CD14-positive monocyte (primary cell): Measurements from ENCODE around the gene TMEM14A. TPM values are rescaled to one million over a fixed set of nuclear protein-coding genes. Genes with fewer than 3 reads are reported as not detected.
A peak's percentile ranks its signal among the peaks of the same experiment; 100 is the strongest.

Experiments
- DNase-seq, 3 donors: peaks; one replicate each; pipeline ENCODE4 v3.0.0-alpha.2; 2011 to 2022
- H2AFZ ChIP-seq: 2 replicates; pipeline ENCODE4 v1.6.0; 2012; ENCODE audit warnings: mild to moderate bottlenecking, low read depth, low read length, inconsistent platforms; ENCODE audit not compliant: insufficient read depth, poor library complexity, severe bottlenecking
- H3K27ac ChIP-seq, 2 donors: 1 replicate in 1 of 2; 2 replicates in 1 of 2; pipeline ENCODE4 v1.5.1; 2012 to 2013; ENCODE audit warnings: low read length in 2 of 2, control low read depth in 1 of 2, inconsistent platforms in 1 of 2, low read depth in 1 of 2, mild to moderate bottlenecking in 1 of 2
- H3K27me3 ChIP-seq, 2 donors: one replicate each; pipeline versions ENCODE4 v1.6.0 to v1.6.1; 2011 to 2013; ENCODE audit warnings: low read length in 2 of 2; ENCODE audit not compliant: control insufficient read depth in 2 of 2, insufficient read depth in 2 of 2
- H3K36me3 ChIP-seq, 2 donors: replicated peaks in 1 of 2; 1 replicate in 1 of 2; 2 replicates in 1 of 2; pipeline versions ENCODE4 v1.5.1 to v1.6.1; 2012 to 2013; ENCODE audit warnings: low read length in 2 of 2, control low read depth in 1 of 2, inconsistent platforms in 1 of 2, mild to moderate bottlenecking in 1 of 2; ENCODE audit not compliant: insufficient read depth in 2 of 2, control insufficient read depth in 1 of 2
- H3K4me1 ChIP-seq, 2 donors: 1 replicate in 1 of 2; 2 replicates in 1 of 2; pipeline versions ENCODE4 v1.5.1 to v1.6.1; 2012 to 2013; ENCODE audit warnings: low read length in 2 of 2, control low read depth in 1 of 2, inconsistent platforms in 1 of 2, mild to moderate bottlenecking in 1 of 2, moderate library complexity in 1 of 2; ENCODE audit not compliant: insufficient read depth in 2 of 2, control insufficient read depth in 1 of 2
- H3K4me2 ChIP-seq: replicated peaks from 2 replicates; pipeline ENCODE3; 2012; ENCODE audit warnings: low read length, moderate library complexity, mild to moderate bottlenecking; ENCODE audit not compliant: poor library complexity, severe bottlenecking; ENCODE audit errors: extremely low read depth
- H3K4me3 ChIP-seq, 3 experiments: fragments of 200-600 bp in 1 of 3; sonication (generic) in 1 of 3; replicated peaks in 1 of 3; 1 replicate in 2 of 3; 2 replicates in 1 of 3; pipeline ENCODE4 v1.5.1; 2011 to 2013; ENCODE audit warnings: low read length in 3 of 3, mild to moderate bottlenecking in 3 of 3, control low read depth in 2 of 3, low read depth in 2 of 3, inconsistent platforms in 1 of 3, moderate library complexity in 1 of 3
- H3K79me2 ChIP-seq: 2 replicates; pipeline ENCODE4 v1.6.0; 2012; ENCODE audit warnings: mild to moderate bottlenecking, control low read depth, inconsistent platforms, low read length, moderate library complexity; ENCODE audit not compliant: insufficient read depth
- H3K9ac ChIP-seq: 2 replicates; pipeline ENCODE4 v1.6.0; 2017; ENCODE audit warnings: low read length, mild to moderate bottlenecking; ENCODE audit not compliant: insufficient read depth, poor library complexity, severe bottlenecking
- H3K9me3 ChIP-seq, 2 donors: replicated peaks in 1 of 2; 1 replicate in 1 of 2; 2 replicates in 1 of 2; pipeline versions ENCODE4 v1.5.1 to v1.6.1; 2012 to 2013; ENCODE audit warnings: low read length in 2 of 2, control low read depth in 1 of 2; ENCODE audit not compliant: control insufficient read depth in 1 of 2, insufficient read depth in 1 of 2
- H4K20me1 ChIP-seq: 2 replicates; pipeline ENCODE4 v1.6.0; 2012; ENCODE audit warnings: mild to moderate bottlenecking, low read length, control low read depth, moderate library complexity; ENCODE audit not compliant: insufficient read depth
- H3K27ac Mint-ChIP-seq, 7 donors: one replicate each; pipeline ENCODE4 v1.8.0; 2020; ENCODE audit warnings: mild to moderate bottlenecking in 7 of 7, mixed read lengths in 7 of 7, moderate library complexity in 6 of 7, inconsistent platforms in 2 of 7
- H3K27me3 Mint-ChIP-seq, 3 donors: one replicate each; pipeline ENCODE4 v1.8.0; 2021 to 2022; ENCODE audit warnings: low read depth in 3 of 3, mild to moderate bottlenecking in 3 of 3, mixed read lengths in 3 of 3, moderate library complexity in 3 of 3, inconsistent platforms in 1 of 3
- H3K36me3 Mint-ChIP-seq, 2 donors: one replicate each; pipeline ENCODE4 v1.8.0; 2020; ENCODE audit warnings: mixed read lengths in 2 of 2, inconsistent platforms in 1 of 2, mild to moderate bottlenecking in 1 of 2
- H3K4me1 Mint-ChIP-seq: one replicate; pipeline ENCODE4 v1.8.0; 2020; ENCODE audit warnings: mild to moderate bottlenecking, mixed read lengths
- H3K4me3 Mint-ChIP-seq, 2 donors: one replicate each; pipeline ENCODE4 v1.8.0; 2020; ENCODE audit warnings: mild to moderate bottlenecking in 2 of 2, mixed read lengths in 2 of 2, moderate library complexity in 1 of 2
- H3K9me3 Mint-ChIP-seq, 7 donors: one replicate each; pipeline ENCODE4 v1.8.0; 2020 to 2022; ENCODE audit warnings: mixed read lengths in 7 of 7, mild to moderate bottlenecking in 6 of 7, moderate library complexity in 6 of 7, inconsistent platforms in 2 of 7
- CTCF ChIP-seq: fragments of 200-600 bp; IDR thresholded peaks from one replicate; pipeline ENCODE4 v1.8.0; 2022; ENCODE audit warnings: antibody characterized with exemption, mild to moderate bottlenecking
- WGBS: methylation state at CpG from one replicate; pipeline ENCODE4 v1.1.5; 2013; ENCODE audit warnings: missing lambda C conversion rate; ENCODE audit not compliant: insufficient coverage; 5-methylcytosine and 5-hydroxymethylcytosine counted together
- intact Hi-C, 2 donors: fragments of 100-400 bp; cut with micrococcal nuclease; formaldehyde crosslinking; loops; one replicate each; pipeline versions ENCODE4 v1.15.0 to v1.15.1; 2023
- polyA plus RNA-seq, 3 donors: library from polyadenylated mRNA; depleted of rRNA in 1 of 3; unstranded in 2 of 3; stranded (reverse) in 1 of 3; fragments of 300-500 nt in 2 of 3; fragments of >200 nt in 1 of 3; fragmentation: Illumina TruSeq in 2 of 3; gene quantifications; 1 replicate in 2 of 3; 2 replicates in 1 of 3; pipeline ENCODE4 v1.2.3, GENCODE V29; 2012 to 2021

TMEM14A gene
- polyA plus RNA-seq, 3 donors = 0.08 to 0.23 (median 0.20) TPM

GRCh38 chr6:52663936-52664185, 7.1 kb upstream of the TMEM14A start:
- intact Hi-C loops = loop anchor here (1.0 to 10.0 kb wide), 4 partner anchors 89 to 359 kb away; partner anchors contain the start of gene TRAM2 (in 2 of the 2)
- Histone ChIP-seq H3K27ac (no peak overlapping the region), H3K27me3 (peaks cover 11 to 27% of the 10 kb centered on the region in 2 donors), H2AFZ (peak overlapping the region; percentile 89), H4K20me1 (no peaks in the 10 kb centered on the region), H3K4me1 (peaks cover 21 to 35% of the 10 kb centered on the region in 2 donors), H3K4me2 (peak overlapping the region; percentile 92), H3K79me2 (no peaks in the 10 kb centered on the region), H3K9me3 (no peaks in the 10 kb centered on the region), H3K36me3 (no peaks in the 10 kb centered on the region), H3K4me3 (peak overlapping the region; percentile 20 to 79 (median 34)), H3K9ac (peak overlapping the region; percentile 43)
- TF ChIP-seq CTCF = peak; percentile 68
- Mint-ChIP-seq H3K27ac (no peak overlapping the region), H3K9me3 (no peaks in the 10 kb centered on the region), H3K36me3 (no peaks in the 10 kb centered on the region), H3K4me3 (no peak overlapping the region), H3K4me1 (peaks cover 14% of the 10 kb centered on the region), H3K27me3 (peaks cover 0 to 10% (median 3%) of the 10 kb centered on the region in 3 donors)
- DNase-seq = no peak
- WGBS = 1% methylated on average over 9 of the region's 11 CpGs

GRCh38 chr6:52664186-52664990, 6.5 kb upstream of the TMEM14A start:
- Histone ChIP-seq H3K9ac (peak overlapping the region; percentile 43), H3K4me3 (peak overlapping the region; percentile 20 to 79 (median 34)), H3K36me3 (no peaks in the 10 kb centered on the region), H3K4me2 (peak overlapping the region; percentile 92), H4K20me1 (no peaks in the 10 kb centered on the region), H3K9me3 (no peaks in the 10 kb centered on the region), H3K79me2 (no peaks in the 10 kb centered on the region), H3K27ac (no peak overlapping the region), H2AFZ (peak overlapping the region; percentile 89), H3K27me3 (peaks cover 13 to 27% of the 10 kb centered on the region in 2 donors), H3K4me1 (peaks cover 21 to 35% of the 10 kb centered on the region in 2 donors)
- Mint-ChIP-seq H3K27me3 (peaks cover under 1 to 11% (median 7%) of the 10 kb centered on the region in 3 donors), H3K36me3 (no peaks in the 10 kb centered on the region), H3K4me1 (peaks cover 14% of the 10 kb centered on the region), H3K27ac (no peak overlapping the region), H3K9me3 (no peaks in the 10 kb centered on the region), H3K4me3 (no peak overlapping the region)
- under 1% methylated on average over 38 of the region's 53 CpGs for WGBS
- no peak for TF ChIP-seq CTCF
- DNase-seq = peak; percentile 30 to 50 (median 43)
- intact Hi-C loops = loop anchor here (2.0 to 10.0 kb wide), 3 partner anchors 90 to 360 kb away; partner anchors contain the start of gene TRAM2 (in 2 of the 2)
